H1 (cell line): ENCODE data around the gene OR4E1. TPM values are rescaled to one million over a fixed set of nuclear protein-coding genes. Genes with fewer than 3 reads are reported as not detected.

Source experiments
- FOSL1 ChIP-seq: IDR thresholded peaks from 2 replicates; pipeline ENCODE4 v1.6.1; 2011; ENCODE audit warnings: mild to moderate bottlenecking, low read depth, low read length, moderate library complexity; ENCODE audit not compliant: insufficient read depth
- JUND ChIP-seq: IDR thresholded peaks from 2 replicates; pipeline ENCODE4 v1.6.1; 2011; ENCODE audit warnings: mild to moderate bottlenecking, improper control_type of control experiment, low read length
- SP1 ChIP-seq: IDR thresholded peaks from 2 replicates; pipeline ENCODE4 v1.6.1; 2011; ENCODE audit warnings: low read depth, low read length
- polyA plus RNA-seq, 7 experiments: library from polyadenylated mRNA; depleted of rRNA in 3 of 7; stranded (reverse) in 5 of 7; unstranded in 2 of 7; fragments of >200 nt in 5 of 7; fragments of 200-250 nt in 2 of 7; gene quantifications; 1 replicate in 5 of 7; 2 replicates in 1 of 7; 4 replicates in 1 of 7; pipeline versions ENCODE4 v1.2.1 to v1.2.3, GENCODE V29; 2011 to 2013; ENCODE audit warnings: missing spikeins in 2 of 7, mixed read lengths in 2 of 7
- total RNA-seq: library from RNA; stranded (reverse); fragmentation: NEBNext Ultra II Directional; extraction: Animal tissue kit (Norgen Biotek cat#: 25700); gene quantifications from 2 replicates; pipeline ENCODE4 v1.2.1, GENCODE V29; 2021
- TF ChIP-seq, protein P1 (sequence below): fragments of 300-600 bp; sonication (generic); IDR thresholded peaks from 2 replicates; pipeline ENCODE4 v1.7.1; 2012; ENCODE audit warnings: low read length, moderate library complexity, mild to moderate bottlenecking, inconsistent platforms; ENCODE audit not compliant: insufficient replicate concordance

The OR4E1 gene
- total and polyA plus RNA-seq, 2 of the 8 experiments (the other 6 are each of a cell fraction or from before 2014, with no cell fraction given), result not detected

DNA sequence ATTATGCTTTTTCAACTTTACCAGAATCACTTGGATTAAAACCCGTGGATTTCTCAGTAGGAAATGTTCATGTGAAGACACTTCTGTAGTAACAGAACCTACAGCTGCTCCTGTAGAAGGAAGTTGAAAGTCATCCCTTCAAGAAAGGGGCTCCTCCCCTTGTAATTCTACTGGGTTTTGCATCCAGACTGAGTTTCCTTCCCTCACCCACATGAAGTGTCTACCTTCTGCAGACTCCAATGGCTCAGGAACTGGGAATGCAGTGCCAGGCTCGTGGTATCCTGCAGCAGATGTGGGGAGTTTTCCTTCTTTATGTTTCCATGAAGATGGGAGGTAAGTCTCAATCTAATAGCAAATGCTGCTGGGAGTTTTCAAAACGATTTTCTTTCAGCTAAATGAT, 30.9 kb downstream of the OR4E1 start (continued):
- TF ChIP-seq, protein P1, sequence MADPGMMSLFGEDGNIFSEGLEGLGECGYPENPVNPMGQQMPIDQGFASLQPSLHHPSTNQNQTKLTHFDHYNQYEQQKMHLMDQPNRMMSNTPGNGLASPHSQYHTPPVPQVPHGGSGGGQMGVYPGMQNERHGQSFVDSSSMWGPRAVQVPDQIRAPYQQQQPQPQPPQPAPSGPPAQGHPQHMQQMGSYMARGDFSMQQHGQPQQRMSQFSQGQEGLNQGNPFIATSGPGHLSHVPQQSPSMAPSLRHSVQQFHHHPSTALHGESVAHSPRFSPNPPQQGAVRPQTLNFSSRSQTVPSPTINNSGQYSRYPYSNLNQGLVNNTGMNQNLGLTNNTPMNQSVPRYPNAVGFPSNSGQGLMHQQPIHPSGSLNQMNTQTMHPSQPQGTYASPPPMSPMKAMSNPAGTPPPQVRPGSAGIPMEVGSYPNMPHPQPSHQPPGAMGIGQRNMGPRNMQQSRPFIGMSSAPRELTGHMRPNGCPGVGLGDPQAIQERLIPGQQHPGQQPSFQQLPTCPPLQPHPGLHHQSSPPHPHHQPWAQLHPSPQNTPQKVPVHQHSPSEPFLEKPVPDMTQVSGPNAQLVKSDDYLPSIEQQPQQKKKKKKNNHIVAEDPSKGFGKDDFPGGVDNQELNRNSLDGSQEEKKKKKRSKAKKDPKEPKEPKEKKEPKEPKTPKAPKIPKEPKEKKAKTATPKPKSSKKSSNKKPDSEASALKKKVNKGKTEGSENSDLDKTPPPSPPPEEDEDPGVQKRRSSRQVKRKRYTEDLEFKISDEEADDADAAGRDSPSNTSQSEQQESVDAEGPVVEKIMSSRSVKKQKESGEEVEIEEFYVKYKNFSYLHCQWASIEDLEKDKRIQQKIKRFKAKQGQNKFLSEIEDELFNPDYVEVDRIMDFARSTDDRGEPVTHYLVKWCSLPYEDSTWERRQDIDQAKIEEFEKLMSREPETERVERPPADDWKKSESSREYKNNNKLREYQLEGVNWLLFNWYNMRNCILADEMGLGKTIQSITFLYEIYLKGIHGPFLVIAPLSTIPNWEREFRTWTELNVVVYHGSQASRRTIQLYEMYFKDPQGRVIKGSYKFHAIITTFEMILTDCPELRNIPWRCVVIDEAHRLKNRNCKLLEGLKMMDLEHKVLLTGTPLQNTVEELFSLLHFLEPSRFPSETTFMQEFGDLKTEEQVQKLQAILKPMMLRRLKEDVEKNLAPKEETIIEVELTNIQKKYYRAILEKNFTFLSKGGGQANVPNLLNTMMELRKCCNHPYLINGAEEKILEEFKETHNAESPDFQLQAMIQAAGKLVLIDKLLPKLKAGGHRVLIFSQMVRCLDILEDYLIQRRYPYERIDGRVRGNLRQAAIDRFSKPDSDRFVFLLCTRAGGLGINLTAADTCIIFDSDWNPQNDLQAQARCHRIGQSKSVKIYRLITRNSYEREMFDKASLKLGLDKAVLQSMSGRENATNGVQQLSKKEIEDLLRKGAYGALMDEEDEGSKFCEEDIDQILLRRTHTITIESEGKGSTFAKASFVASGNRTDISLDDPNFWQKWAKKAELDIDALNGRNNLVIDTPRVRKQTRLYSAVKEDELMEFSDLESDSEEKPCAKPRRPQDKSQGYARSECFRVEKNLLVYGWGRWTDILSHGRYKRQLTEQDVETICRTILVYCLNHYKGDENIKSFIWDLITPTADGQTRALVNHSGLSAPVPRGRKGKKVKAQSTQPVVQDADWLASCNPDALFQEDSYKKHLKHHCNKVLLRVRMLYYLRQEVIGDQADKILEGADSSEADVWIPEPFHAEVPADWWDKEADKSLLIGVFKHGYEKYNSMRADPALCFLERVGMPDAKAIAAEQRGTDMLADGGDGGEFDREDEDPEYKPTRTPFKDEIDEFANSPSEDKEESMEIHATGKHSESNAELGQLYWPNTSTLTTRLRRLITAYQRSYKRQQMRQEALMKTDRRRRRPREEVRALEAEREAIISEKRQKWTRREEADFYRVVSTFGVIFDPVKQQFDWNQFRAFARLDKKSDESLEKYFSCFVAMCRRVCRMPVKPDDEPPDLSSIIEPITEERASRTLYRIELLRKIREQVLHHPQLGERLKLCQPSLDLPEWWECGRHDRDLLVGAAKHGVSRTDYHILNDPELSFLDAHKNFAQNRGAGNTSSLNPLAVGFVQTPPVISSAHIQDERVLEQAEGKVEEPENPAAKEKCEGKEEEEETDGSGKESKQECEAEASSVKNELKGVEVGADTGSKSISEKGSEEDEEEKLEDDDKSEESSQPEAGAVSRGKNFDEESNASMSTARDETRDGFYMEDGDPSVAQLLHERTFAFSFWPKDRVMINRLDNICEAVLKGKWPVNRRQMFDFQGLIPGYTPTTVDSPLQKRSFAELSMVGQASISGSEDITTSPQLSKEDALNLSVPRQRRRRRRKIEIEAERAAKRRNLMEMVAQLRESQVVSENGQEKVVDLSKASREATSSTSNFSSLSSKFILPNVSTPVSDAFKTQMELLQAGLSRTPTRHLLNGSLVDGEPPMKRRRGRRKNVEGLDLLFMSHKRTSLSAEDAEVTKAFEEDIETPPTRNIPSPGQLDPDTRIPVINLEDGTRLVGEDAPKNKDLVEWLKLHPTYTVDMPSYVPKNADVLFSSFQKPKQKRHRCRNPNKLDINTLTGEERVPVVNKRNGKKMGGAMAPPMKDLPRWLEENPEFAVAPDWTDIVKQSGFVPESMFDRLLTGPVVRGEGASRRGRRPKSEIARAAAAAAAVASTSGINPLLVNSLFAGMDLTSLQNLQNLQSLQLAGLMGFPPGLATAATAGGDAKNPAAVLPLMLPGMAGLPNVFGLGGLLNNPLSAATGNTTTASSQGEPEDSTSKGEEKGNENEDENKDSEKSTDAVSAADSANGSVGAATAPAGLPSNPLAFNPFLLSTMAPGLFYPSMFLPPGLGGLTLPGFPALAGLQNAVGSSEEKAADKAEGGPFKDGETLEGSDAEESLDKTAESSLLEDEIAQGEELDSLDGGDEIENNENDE, result no peak
- TF ChIP-seq SP1 (no peak), JUND (no peak), FOSL1 (no peak)
